Measurements from ENCODE around the gene PPP1R13B.

DNA sequence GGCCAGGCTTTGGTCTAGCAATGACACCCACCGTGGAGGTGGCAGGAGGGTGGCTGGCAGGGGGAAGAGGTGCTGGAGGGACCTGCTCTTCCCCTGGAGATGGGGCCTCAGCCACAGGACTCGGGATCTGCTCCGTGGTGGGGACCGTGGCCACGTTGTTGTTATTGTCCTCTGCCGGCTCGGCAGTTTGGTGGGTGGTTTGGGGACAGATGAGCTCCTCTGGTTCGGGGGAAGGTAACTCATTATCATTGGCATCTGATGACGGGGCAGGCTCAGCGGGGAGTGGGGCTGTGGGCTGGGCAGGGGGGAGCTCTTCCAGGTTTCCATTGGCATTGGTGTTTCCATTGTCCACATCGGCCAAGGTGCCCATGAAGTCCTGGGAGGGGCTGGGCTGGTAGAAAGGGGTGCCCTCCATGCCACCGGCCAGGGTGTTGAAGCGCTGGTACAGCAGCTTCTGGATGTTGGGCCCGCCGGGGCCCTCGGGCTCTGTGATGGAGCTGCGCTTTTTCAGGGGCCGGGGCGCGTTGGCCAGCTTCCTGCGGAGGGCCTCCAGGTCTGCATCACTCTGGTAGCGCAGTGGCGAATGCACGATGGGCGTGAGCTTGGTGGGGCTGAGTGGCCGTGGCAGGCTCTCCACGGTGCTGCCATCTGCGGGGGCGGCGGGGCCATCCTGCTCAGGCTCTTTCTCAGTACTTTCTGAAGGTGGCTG is 107.4 kb downstream of the PPP1R13B start:
- no peak for TF ChIP-seq EP300 (IDR thresholded peaks at IDR 0.05)
- TF ChIP-seq CHD2 (IDR thresholded peaks at IDR 0.05; ENCODE audit: low read length, partially characterized antibody) = no peak

Data from A549 (cell line).